NB4 (cell line): ENCODE measurements around the gene GAS2L3.

ENCODE experiments used
- POLR2A ChIP-seq: IDR thresholded peaks from 2 replicates; pipeline ENCODE4 v1.6.1; 2011; ENCODE audit warnings: mild to moderate bottlenecking; ENCODE audit not compliant: insufficient read length; ENCODE audit errors: extremely low read depth
- TF ChIP-seq, protein P1 (sequence below): IDR thresholded peaks from one replicate; pipeline ENCODE4 v1.5.1; 2012; ENCODE audit warnings: low read depth, low read length
- TF ChIP-seq, protein P2 (sequence below): IDR thresholded peaks from 2 replicates; pipeline ENCODE4 v1.6.1; 2011; ENCODE audit warnings: low read depth, low read length

DNA sequence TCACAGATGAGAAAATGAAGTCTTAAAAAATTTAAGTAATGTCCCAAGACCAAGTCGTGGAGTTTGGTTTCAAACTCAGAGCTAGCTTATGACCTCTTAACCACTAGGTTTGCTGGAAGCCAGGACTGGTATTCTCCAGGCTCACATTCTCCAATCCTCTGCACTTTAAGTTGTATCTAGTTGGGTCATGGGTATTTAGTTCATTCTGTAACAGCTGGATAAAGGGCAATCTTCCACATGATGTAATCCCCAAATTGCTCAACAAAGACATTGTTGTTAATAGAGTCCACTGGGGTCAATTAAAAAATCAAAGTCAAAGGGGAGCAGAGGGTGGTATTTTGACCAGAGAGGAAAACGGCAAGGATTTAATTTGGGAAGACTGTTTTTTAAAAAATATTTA is 17.8 kb upstream of the GAS2L3 start:
- no peak for TF ChIP-seq POLR2A
- TF ChIP-seq, protein P1, sequence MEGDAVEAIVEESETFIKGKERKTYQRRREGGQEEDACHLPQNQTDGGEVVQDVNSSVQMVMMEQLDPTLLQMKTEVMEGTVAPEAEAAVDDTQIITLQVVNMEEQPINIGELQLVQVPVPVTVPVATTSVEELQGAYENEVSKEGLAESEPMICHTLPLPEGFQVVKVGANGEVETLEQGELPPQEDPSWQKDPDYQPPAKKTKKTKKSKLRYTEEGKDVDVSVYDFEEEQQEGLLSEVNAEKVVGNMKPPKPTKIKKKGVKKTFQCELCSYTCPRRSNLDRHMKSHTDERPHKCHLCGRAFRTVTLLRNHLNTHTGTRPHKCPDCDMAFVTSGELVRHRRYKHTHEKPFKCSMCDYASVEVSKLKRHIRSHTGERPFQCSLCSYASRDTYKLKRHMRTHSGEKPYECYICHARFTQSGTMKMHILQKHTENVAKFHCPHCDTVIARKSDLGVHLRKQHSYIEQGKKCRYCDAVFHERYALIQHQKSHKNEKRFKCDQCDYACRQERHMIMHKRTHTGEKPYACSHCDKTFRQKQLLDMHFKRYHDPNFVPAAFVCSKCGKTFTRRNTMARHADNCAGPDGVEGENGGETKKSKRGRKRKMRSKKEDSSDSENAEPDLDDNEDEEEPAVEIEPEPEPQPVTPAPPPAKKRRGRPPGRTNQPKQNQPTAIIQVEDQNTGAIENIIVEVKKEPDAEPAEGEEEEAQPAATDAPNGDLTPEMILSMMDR: no peak
- TF ChIP-seq, protein P2, sequence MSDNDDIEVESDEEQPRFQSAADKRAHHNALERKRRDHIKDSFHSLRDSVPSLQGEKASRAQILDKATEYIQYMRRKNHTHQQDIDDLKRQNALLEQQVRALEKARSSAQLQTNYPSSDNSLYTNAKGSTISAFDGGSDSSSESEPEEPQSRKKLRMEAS: no peak
